NCI-H1930 (cell line): ENCODE measurements around the gene CCDC121.

Experiments used
- DNase-seq, 2 experiments: peaks; one replicate each; lab custom pipeline; 2025; lab: John Stamatoyannopoulos, UW

CCDC121 gene

GRCh38 chr2:27582129-27582694 lies 46.6 kb downstream of the CCDC121 start:
- DNase-seq: no peak

GRCh38 chr2:27581417-27582128 lies 47.2 kb downstream of the CCDC121 start:
- no peak for DNase-seq
